NCI-H2196 treated with DMSO at 0.1 percent for 48 hours (cell line): ENCODE measurements around the gene DPM1.

Source experiments
- DNase-seq: peaks from one replicate; lab custom pipeline; 2025; ENCODE audit not compliant: unreplicated experiment; lab: John Stamatoyannopoulos, UW

Gene DPM1

DNA sequence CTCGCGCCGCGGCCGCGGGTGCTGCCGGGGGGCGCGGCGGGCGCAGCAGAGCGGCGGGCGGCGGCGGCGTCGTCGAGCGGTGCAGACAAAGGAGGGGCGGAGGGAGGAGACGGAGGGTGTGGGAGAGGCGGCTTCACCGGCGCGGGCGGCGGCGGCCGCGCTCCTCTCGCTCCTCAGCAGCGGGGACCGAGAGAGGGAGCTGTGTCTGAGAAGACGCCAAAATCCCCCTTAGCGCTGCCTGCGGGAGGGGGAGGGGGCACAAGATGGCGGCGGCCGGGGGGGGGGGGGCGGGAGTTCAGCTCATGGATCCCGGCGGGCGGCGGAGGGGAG lies 27.4 kb downstream of the DPM1 start:
- DNase-seq, result no peak

DNA sequence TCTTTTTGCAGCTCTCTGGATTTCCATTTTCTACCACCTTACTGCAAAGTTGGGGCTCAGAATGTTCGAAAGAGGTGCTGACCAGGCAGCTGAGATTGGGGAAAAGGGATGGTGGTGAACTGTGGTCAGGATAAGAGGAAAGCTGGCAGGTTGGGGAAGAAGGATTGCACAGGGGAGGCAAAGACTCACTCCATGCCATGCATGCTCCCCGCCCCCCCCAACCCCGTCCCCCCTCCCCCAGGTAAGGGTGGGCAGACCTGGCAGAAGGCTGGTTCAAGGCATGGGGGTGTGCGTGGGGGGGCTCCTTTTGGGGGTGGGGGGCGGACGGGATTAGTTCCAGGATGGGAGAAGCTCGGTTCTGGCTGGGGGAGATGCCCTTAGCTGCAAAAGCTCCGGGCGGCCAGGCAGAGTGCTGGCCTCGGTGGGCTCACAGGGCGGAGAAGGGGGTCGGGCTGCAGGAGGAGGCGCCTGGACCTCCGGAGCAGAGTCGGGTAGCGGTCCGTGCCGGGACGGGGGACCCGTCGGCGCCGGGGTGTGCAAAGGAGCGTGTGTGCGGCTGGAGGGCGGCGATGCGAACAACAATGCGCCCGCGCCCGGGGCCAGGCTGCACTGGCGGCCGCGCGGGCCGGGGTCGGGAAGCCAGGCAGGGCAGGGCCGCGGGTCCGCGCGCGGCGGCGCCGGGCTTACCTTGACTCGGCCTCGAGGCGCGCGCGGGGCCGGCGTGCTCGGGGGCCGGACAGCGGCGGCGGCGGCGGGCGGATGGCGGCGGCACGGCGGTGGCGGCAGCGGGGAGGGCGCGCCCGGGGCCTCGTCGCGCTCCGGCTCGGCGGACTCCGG lies 28.0 kb downstream of the DPM1 start:
- no peak for DNase-seq

DNA sequence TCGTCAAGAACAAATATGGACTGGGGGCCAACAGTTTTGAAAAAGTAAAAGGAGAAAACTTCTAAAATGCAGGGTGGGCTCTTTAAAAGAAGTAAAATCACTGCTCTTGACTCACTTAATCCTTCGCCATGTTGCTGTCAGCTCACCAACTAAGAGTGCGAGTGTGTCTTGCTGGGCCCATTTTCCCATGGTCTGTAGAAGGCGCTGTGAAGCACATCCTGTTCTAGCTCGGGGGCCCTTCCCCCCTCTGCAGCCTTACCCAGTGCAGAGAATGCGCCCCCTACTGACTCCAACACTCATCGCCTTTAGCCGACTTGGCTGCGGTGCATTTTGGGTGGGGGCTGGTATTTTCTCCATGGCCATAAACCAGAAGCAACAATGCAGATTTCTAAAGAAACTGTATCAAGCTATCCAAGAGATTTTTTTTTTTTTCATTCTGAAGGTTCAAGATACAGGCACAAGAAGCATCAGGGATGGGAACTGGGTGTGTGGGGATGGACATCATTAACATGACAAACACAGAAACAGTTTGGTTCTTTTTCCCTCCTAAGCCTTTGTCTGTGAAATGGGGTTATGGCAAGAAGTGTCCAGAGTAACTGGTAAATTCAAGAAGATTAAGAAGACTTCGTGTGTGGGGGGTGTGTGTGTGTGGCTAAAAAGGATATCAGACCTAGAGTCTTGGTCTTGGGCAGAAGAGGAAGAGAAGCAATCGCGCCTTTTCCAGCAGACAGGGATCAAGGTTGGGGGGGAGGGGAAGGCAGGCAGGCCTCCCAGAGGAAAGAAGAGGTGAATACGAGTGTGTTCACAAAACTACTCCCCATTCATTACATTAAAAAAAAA lies 28.8 kb downstream of the DPM1 start:
- peak; percentile 84 for DNase-seq

DNA sequence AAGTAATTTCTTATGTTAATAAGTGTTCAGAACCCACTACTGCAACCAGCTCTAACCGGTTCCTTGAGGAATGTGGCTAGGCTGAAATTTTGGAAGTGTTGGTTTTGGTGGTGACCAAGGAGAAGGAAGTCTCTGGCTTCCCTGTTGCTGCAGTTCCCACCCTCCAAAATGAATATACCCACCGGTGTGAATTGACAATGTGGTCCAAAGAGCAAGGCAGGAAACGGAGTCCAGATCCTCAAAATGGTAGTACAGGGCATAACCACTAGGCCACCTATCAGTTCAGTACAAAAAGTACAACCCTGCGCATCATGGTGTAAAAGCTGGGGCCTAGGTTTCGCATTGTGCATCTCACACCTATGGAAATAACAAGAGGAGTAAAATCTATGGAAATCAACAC lies 29.9 kb downstream of the DPM1 start:
- DNase-seq, result no peak

DNA sequence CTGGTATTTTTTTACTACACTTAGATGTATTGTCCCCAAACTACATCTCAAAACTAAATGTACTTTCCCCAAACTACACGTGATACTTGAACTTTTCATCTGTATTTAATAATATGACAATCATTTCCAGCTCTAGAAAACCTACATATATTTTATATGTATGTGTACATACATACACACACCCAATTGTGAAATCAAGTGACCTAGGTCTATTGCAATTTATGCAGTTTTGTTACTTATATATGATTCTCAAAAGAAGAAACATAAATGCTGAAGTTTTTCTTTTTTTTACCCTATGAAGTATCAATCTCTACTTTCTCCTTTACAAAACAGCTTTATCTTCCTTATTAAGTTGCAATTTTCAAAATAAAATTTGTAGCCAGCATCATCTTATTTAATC lies 31.8 kb downstream of the DPM1 start:
- DNase-seq, result no peak

DNA sequence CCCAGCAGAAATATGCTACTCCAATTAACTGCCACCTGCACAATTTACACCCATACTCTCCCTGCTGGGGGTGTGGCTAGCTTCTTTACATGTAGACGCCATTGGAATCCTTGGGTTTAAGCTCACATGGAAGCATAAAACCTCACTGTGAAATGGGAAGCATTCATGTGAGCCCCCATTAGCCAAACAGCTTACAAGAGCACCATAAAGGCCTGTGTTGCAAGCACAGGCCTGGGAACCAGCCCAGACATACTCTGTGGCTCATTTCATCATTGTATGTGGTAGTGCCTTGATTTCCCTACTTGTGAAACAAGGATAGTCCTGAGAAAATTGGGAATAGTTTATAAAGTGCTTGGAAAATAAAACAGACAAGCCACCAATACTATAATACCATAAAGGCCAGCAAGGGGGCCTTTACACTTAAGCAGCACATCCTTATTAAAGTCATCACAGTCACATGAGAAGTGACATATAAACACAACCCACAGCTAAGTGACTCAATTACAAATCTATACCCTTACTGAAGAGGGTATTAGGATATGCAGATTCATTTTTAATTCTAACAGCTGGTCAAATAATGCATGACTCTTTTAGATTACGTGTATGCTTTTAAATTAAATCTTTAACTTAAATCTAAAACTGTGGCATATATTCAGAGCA lies 33.9 kb downstream of the DPM1 start:
- no peak for DNase-seq

DNA sequence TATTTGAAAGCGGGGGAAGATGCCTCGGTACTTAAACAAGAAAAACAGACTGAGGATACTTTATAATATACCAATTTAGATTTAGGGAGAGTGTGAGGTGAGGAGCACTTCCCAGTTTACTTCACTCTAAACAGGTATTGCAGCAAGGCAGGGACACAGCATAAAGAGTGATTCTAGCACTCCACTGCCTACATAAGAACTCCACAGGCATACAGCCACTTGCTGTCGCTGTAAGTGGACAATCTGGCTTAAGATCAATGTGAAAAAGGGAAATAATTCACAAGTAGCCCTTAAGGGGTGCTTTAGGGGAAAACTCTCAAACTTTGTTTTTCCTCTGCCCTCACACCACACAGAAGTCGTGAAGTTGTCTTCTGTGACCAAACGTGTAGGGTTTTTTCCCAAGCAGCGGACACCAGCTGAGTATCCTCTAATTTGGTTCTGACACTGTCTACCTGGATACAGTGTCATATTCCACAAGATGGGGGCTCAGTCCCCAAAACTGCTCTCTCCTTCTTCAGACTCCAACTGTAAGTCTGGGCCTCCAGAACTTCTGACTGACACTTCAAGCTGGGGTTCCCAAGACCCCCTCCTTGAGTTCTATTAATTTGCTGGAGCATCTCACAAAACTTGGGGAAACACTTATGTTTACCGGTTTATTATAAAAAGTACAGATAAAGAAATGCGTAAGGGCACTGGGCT lies 36.4 kb downstream of the DPM1 start:
- no peak for DNase-seq

DNA sequence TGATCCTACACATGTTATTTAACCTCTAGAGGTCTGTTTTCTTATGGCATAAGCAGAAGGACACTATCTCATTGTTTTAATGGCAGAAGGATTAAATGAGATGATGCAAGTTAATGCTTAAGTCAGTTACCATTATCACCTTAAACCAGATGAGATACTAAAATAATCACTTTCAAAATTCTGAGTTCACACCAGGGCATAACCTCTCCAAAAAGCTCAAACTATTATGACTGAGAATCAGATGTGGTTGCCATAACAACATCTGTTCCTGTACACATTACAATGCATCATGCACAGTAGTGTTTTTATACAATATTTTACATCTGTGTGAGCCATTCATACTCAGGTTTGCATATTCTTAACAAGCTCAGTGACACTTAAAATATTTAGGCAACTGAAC lies 37.3 kb downstream of the DPM1 start:
- DNase-seq, result no peak

DNA sequence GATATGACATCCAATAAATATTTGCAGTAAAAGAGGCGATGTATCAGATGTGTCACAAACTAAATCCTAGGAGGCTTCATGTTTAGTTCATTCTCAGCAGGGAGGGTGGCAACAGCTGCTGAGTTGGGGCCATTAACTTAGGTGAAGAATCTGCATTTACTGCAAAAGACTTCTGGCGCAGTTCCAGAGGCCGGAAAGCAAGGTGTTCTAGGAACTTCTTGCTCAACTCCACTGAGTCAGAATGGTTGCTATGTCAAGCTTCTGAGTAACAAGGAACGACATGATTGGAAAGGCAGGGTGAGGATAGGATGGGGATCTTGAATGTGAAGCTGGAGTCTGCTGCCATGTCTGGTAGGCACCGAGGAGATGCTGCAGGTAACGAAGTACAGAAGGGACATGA lies 38.8 kb downstream of the DPM1 start:
- DNase-seq, result no peak

DNA sequence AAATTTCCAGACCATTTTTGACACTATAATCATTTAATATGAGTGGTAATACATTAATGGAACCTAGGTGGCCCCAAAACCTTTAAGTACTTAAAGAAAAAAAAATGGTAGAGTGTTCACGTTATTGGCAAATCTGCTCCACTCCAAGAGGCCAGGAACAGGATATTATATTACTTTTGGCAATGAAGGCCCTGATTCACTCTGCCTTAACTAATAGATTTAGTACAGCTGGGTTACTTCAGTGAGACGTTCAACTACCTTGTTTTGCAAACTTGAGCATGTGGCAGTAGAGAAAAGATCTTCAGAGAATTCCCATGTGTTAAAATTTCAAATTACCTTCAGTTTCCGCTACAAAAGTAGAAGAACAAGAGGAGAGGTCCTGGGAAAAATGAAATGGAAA lies 39.9 kb downstream of the DPM1 start:
- DNase-seq, result no peak

DNA sequence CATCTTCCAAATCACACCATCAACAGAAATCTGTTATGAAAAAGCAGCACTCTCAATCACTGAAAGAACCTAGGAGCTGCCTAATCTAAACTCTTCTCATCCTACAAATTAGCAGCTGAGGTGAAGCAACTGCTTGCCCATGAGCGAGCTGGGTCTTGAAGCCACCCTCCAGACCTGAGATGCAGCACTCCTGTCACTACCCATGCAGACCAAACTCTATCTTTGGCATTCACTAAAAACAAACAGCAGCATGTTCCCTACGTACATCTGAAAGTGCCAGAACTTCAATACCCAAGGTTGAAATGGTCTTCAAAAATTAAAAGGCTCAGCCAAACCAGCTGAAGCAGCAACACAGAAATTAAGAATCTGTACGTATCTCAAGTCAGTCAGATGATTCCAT lies 41.4 kb downstream of the DPM1 start:
- DNase-seq, result no peak

DNA sequence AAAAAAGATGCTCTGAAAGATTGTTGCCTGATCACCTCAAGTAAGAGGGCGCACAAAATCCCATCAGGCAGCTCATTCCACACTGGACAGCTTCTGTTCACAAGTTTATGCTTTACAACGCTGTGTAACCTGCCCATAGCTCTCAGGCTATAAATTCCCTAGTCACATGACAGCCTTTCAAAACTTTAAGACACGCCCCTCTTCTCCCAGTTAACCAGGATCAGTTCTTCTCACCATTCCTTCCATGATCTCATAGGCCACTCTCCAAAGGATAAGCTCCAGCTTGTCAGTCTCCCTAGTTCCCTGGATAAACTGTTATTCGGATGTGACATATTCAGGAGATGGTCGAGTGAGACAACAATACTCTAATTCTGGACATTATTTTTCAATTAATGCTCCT lies 42.1 kb downstream of the DPM1 start:
- DNase-seq, result no peak

DNA sequence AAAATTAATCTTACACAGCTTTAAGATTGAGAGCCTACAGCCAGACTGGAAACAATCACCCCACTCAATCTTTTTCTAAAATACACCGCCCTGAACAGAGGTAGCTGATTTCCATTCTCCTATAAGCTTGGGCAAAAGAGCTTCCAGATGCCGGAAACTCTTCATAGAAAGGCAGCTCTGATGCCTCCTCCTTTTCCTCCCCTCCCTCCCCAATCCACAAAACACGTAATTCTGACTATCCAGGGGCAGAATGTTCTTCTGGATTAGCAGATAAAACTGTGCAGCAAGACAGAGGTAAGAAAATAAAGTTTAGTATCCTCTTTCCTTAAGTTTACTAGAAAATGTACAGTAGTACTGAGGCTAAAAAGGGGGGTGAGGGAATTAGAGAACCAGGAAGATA lies 42.9 kb downstream of the DPM1 start:
- DNase-seq, result no peak

DNA sequence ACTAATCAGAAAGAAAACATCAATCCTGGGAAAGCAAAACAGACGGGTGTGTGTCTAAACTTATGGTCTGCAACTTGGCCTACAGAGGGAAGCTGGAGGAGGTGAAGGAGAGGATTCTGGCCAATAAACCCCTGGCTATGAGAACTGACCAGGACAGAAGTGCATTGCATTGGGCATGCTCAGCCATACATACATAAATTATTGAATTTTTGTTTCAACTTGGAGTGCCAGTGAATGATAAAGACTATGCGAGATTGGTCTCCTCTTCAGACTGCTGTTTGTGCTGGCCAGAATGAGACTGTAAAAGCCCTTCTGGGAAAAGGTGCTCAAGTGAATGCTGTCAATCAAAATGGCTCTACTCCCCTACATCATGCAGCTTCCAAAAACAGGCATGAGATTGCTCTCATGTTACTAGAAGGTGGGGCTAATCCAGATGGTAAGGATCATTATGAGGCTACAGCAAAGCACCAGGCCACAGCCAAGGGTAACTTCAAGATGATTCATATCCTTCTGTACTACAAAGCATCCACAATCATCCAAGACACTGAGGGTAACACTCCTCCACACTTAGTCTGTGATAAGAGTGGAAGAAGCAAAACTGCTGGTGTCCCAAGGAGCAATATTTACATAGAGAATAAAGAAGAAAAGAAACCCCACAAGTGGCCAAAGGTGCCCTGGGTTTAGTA lies 44.5 kb downstream of the DPM1 start:
- DNase-seq, result no peak

DNA sequence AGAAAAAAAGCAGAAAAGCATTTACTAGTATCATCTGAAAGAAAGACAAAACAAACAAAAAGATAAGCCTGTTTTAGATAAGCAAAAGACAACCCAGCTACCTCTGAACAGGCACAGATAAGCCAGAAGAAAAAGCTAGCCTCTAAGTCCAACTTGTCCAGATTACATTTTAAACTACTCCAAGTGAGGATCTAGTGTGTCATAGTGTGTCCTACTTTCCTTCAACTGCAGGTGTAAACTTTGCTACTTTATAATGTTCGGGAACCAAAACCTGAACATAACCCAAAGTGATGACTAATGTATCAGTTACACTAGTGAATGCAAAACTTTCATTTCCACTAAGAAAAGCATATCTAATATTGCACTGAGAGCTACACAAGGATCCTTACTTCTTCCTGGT lies 46.6 kb downstream of the DPM1 start:
- no peak for DNase-seq

DNA sequence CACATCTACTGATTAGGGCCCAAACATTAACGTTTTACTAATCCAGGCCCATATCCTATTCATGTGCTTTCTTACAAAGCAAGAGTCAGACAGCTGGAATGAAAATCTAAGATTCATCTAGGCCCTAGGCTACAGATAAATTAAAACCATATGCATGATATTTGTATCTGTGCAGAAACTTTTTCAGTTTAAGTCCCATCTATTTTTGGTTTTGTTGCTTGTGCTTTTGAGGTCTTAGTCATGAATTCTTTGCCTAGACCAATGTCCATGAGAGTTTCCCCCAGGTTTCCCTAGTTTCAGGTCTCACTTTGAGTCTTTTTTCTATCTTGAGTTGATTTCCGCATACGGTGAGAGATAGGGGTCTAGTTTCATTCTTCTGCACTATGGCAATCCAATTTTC lies 47.3 kb downstream of the DPM1 start:
- DNase-seq, result no peak

DNA sequence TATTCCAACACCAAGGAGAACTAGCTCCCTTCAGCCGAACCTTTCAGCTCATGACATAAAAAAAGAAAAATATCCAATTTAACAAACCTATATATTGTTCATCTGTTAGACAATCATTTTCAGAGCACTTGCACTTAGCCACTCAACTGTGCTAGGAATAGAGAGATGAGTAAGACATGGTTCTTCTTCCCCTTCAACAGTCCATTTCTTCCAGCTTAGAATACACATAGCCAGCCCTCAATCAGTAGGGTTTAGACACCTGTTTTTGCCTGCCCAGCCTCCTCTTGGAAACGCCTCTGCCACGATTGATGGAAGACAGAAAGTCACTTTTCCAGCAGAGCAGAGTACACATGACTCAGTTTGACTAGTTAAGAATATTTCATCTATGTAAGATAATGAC lies 48.9 kb downstream of the DPM1 start:
- DNase-seq, result no peak

DNA sequence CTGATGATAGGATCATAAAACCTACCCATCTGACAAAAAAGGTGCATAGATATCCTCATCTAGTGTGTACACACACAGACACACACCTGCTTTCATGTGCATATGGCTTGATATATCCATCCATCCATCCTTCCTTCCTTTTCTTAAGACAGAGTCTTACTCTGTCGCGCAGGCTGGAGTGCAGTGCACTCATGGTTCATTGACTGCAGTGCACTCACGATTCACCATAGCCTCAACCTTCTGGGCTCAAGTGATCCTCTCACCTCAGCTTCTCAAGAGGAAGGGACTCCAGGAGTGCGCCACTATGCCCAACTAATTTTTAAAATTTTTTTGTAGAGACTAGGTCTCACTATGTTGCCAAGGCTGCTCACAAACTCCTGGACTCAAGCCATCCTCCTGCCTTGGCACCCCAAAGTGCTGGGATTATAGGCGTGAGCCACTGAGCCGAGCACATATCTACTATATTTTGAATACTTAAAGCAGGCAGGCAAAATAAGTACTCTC lies 54.2 kb downstream of the DPM1 start:
- no peak for DNase-seq

DNA sequence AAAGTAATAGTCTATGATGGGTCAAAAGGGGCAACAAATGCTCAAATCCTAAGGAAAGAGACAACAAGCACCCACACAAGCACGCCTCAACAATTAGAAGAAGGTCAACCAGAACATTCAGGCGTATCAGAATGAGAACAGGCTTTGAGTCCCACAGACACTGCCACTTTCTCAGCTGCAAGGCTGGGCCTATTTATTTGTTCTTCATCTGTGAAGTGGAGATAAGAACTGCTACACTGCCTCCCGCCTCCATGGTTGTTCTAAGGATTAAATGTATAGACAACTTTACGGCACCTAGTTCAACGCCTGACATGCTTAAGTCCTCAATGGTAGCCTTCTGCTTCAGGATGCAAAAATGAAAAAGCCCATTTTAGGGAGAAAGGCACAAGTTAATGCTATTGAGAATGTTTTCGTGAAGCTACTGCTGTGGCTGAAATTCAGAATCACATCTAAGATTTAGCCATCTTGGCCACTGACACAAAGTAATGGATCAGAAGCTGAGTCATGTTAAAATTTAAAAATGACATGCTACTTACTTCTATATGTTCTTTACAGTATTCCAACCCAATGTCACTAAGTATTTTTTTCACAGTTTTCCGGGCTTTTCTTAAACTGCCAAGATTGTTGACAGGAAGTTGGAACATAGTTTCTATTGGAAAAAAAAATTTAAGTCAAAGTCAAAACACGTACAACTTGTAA lies 54.8 kb downstream of the DPM1 start:
- no peak for DNase-seq

DNA sequence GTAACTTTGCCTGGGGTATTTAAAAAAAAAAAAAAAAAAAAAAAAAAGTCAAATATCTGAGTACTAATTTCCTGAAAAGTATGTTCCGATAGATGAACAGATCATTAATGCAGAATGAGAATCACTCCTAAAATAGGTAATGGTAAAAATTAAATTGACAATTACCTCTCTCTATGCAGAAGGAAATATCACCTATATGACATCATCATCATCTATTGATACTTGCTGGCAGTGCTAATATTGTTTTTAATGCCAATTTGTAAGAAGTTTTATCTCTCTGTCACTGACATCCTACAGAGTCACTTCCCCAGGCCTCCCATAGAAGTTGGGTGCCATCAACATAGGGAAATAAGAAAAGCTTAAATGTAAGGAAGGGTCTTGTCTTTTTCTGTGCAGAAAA lies 57.0 kb downstream of the DPM1 start:
- no peak for DNase-seq
